GM12878 (cell line): ENCODE measurements around the gene USP2. TPM values are rescaled to one million over a fixed set of nuclear protein-coding genes. Genes with fewer than 3 reads are reported as not detected.

Source experiments
- ATAC-seq: fragments of 200-7000 bp; cut with Tn5 transposase; 3 replicates; pipeline ENCODE4 v1.9.1; 2020; ENCODE audit warnings: mild to moderate bottlenecking, moderate library complexity
- BruUV-seq: library from RNA; stranded (reverse); fragments of 400-500 nt; replicated peaks from 2 replicates; lab custom pipeline; 2021; lab: Mats Ljungman, UMichigan
- CTCF ChIA-PET: fragments of 300-600 bp; sonication (Branson Sonifier 250); formaldehyde crosslinking; extraction: SDS; loops from one replicate; lab custom pipeline; 2021; ENCODE audit warnings: inconsistent platforms; lab: Yijun Ruan, JAX
- POLR2A ChIA-PET: fragments of 350-600 bp; formaldehyde crosslinking; extraction: SDS; loops from one replicate; lab custom pipeline; 2021; ENCODE audit warnings: inconsistent platforms; lab: Charles Lee
- RAD21 ChIA-PET: fragments of 300-600 bp; sonication (Branson Sonifier 250); formaldehyde crosslinking; loops from one replicate; lab custom pipeline; 2023; ENCODE audit warnings: antibody characterized with exemption; ENCODE audit not compliant: unreplicated experiment; lab: Charles Lee
- SMC1A ChIA-PET: fragments of 300-600 bp; sonication (Branson Sonifier 250); formaldehyde crosslinking; loops from one replicate; lab custom pipeline; 2023; ENCODE audit not compliant: unreplicated experiment, uncharacterized antibody; lab: Charles Lee
- DNase-seq: peaks from one replicate; pipeline ENCODE4 v3.0.0-alpha.2; 2011; ENCODE audit warnings: low read depth, low spot score
- FAIRE-seq: peaks from 3 replicates; lab custom pipeline; 2011; peaks lifted over from hg19 to GRCh38; lab: Jason Lieb, UNC
- H2AFZ ChIP-seq: 2 replicates; pipeline ENCODE4 v1.6.0; 2011; ENCODE audit warnings: low read depth, low read length, control low read depth; ENCODE audit not compliant: control insufficient read depth
- H3K27ac ChIP-seq: 2 replicates; pipeline ENCODE4 v1.5.1; 2011; ENCODE audit warnings: control low read depth; ENCODE audit not compliant: control insufficient read depth, insufficient read depth
- H3K27me3 ChIP-seq, 2 experiments: replicated peaks in 1 of 2; 2 replicates each; pipeline versions ENCODE4 v1.6.0 to v1.6.1; 2011; ENCODE audit warnings: low read length in 1 of 2; ENCODE audit not compliant: control insufficient read depth in 2 of 2, insufficient read depth in 2 of 2
- H3K36me3 ChIP-seq, 2 experiments: 2 replicates each; pipeline ENCODE4 v1.5.1; 2011; ENCODE audit warnings: low read length in 1 of 2; ENCODE audit not compliant: control insufficient read depth in 2 of 2, insufficient read depth in 2 of 2
- H3K4me1 ChIP-seq: 2 replicates; pipeline ENCODE4 v1.6.1; 2011; ENCODE audit warnings: mild to moderate bottlenecking, low read length, moderate library complexity, mixed read lengths; ENCODE audit not compliant: control insufficient read depth, insufficient read depth
- H3K4me2 ChIP-seq: 2 replicates; pipeline ENCODE4 v1.6.0; 2011; ENCODE audit warnings: control low read depth; ENCODE audit not compliant: control insufficient read depth, insufficient read depth
- H3K4me3 ChIP-seq: fragments of 200-600 bp; sonication (generic); 2 replicates; pipeline ENCODE4 v1.5.1; 2016
- H3K79me2 ChIP-seq: 2 replicates; pipeline ENCODE4 v1.6.0; 2011; ENCODE audit warnings: low read length; ENCODE audit not compliant: control insufficient read depth, insufficient read depth
- H3K9ac ChIP-seq: 2 replicates; pipeline ENCODE4 v1.8.0; 2011; ENCODE audit warnings: low read length, control low read depth, mixed read lengths; ENCODE audit not compliant: control insufficient read depth, insufficient read depth
- H3K9me3 ChIP-seq: replicated peaks from 3 replicates; pipeline ENCODE4 v1.5.1; 2011; ENCODE audit warnings: mild to moderate bottlenecking, low read length; ENCODE audit not compliant: control insufficient read depth, insufficient read depth
- H4K20me1 ChIP-seq: 2 replicates; pipeline ENCODE4 v1.6.0; 2011; ENCODE audit not compliant: control insufficient read depth, insufficient read depth
- IKZF2 ChIP-seq, 2 experiments: fragments of 450-650 bp; IDR thresholded peaks; 2 replicates each; pipeline ENCODE4 v1.6.1; 2017; ENCODE audit warnings: mild to moderate bottlenecking in 2 of 2, moderate library complexity in 2 of 2
- KAT2A ChIP-seq: conservative IDR thresholded peaks from 2 replicates; pipeline ENCODE4 v1.6.1; 2011; ENCODE audit warnings: low read depth, low read length; ENCODE audit not compliant: control insufficient read depth
- NFYA ChIP-seq: IDR thresholded peaks from 2 replicates; pipeline ENCODE4 v1.6.1; 2011; ENCODE audit warnings: low read depth, mild to moderate bottlenecking, low read length, improper control_type of control experiment, borderline replicate concordance
- NR2C2 ChIP-seq: IDR thresholded peaks from 2 replicates; pipeline ENCODE4 v1.6.1; 2011; ENCODE audit warnings: borderline replicate concordance, low read depth; ENCODE audit not compliant: control insufficient read depth, insufficient read length
- RFX5 ChIP-seq: IDR thresholded peaks from 2 replicates; pipeline ENCODE4 v1.6.1; 2011; ENCODE audit warnings: low read depth, low read length, improper control_type of control experiment
- TAF1 ChIP-seq: IDR thresholded peaks from 2 replicates; pipeline ENCODE4 v1.6.1; 2011; ENCODE audit warnings: mild to moderate bottlenecking, low read depth, low read length, borderline replicate concordance
- WGBS: methylation state at CpG from one replicate; pipeline ENCODE4 v1.1.6; 2016; ENCODE audit warnings: low lambda C conversion rate; ENCODE audit not compliant: insufficient replicate concordance, insufficient coverage; ENCODE audit errors: missing lambda C conversion rate; 5-methylcytosine and 5-hydroxymethylcytosine counted together
- in situ Hi-C: fragments of 300-500 bp; cut with MboI; formaldehyde crosslinking; loops from 9 replicates; pipeline ENCODE4 v1.14.3; 2018; ENCODE audit warnings: mixed read lengths
- intact Hi-C: fragments of 100-400 bp; cut with micrococcal nuclease; formaldehyde crosslinking; loops from one replicate; pipeline ENCODE4 v1.14.2; 2022; ENCODE audit not compliant: unreplicated experiment
- polyA plus RNA-seq, 11 experiments: library from polyadenylated mRNA; depleted of rRNA in 4 of 11; unstranded in 6 of 11; stranded (reverse) in 5 of 11; fragments of >200 nt; fragmentation: Nextera tagmentation in 4 of 11; fragmentation: Illumina TruSeq in 1 of 11; extraction: Ambion mirVana in 4 of 11; extraction: Trizol in 1 of 11; gene quantifications; 1 replicate in 1 of 11; 2 replicates in 10 of 11; pipeline versions ENCODE4 v1.2.1 to v1.2.3, GENCODE V29; 2011 to 2016; ENCODE audit warnings: inconsistent platforms in 2 of 11, missing spikeins in 2 of 11, low read depth in 1 of 11
- total RNA-seq, 4 experiments: library from RNA; depleted of rRNA in 3 of 4; stranded (reverse); fragments of >200 nt in 3 of 4; fragmentation: Illumina TruSeq in 1 of 4; extraction: Trizol in 1 of 4; gene quantifications; 2 replicates each; pipeline versions ENCODE4 v1.2.1 to v1.2.3, GENCODE V29; 2013 to 2021
- TF ChIP-seq, protein P1 (sequence below): IDR thresholded peaks from 2 replicates; pipeline ENCODE4 v1.6.1; 2011; ENCODE audit warnings: low read depth, mild to moderate bottlenecking, low read length, moderate library complexity, borderline replicate concordance; ENCODE audit errors: extremely low read depth
- TF ChIP-seq, protein P2 (sequence below): fragments of 450-650 bp; IDR thresholded peaks from 2 replicates; pipeline ENCODE4 v1.6.1; 2016; ENCODE audit warnings: mild to moderate bottlenecking
- TF ChIP-seq, protein P3 (sequence below): IDR thresholded peaks from 2 replicates; pipeline ENCODE4 v1.6.1; 2012; ENCODE audit warnings: low read depth, low read length, improper control_type of control experiment

The USP2 gene
- total and polyA plus RNA-seq, 10 of the 15 experiments (the other 5 are each of a cell fraction or from before 2014, with no cell fraction given): 0.03 to 0.13 (median 0.06) TPM; not detected in 4

DNA sequence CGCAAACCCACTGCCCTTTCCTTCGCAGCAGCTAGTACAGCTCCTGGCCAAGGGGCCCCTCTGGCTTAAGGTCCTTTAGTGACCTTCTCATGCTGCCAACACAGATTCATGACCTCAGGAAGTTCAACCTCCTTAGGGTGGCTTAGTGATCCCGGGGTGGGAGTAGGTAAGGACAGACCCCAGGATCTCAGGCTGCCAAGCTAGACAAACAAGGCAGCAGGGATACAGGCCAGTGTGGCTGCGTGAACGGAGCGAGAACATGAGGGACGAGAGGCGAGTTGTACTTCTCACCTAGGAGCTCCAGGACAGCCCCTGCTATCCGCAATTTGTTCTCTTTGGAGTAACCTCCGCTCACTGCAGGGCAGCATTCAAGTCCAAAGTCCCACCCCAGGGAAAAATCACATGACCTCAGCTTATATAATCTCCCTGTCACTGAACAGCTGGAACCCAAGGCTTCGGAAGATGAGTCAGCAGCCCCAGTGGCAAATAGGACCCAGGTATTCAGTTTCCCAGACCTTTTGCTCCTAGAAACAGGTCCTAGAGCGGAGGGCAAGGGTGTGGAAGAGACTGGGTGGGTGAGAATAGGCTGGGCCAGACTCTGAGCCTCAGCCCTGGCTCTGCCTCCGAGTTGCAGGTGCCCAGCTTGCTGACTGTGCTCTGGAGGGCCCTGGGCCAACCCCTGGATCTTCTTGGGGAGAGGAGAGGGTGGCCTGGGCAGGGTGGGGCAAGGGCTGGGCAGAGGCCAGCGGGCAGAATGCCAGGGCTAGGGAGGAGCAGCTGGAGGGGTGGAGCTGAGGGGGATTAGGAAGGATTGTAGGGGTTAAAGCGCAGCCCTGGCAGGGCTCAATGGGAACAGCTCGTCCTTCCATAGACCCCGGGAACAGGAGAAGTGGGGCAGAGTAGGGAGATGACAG, 13.1 kb downstream of the USP2 start:
- in situ Hi-C loops: no loop called here
- WGBS: 37% methylated on average over 17 of the region's 17 CpGs
- no peak for ATAC-seq
- Histone ChIP-seq H3K4me3 (no peak overlapping the region), H3K27ac (no peak overlapping the region)
- no TSS peak for BruUV-seq
- TF ChIP-seq RFX5 (no peak), TAF1 (no peak), NFYA (no peak), IKZF2 (IDR thresholded peaks at IDR 0.05) (no peak), KAT2A (no peak), NR2C2 (no peak)
- TF ChIP-seq, protein P1, sequence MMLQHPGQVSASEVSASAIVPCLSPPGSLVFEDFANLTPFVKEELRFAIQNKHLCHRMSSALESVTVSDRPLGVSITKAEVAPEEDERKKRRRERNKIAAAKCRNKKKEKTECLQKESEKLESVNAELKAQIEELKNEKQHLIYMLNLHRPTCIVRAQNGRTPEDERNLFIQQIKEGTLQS: no peak
- TF ChIP-seq, protein P2, sequence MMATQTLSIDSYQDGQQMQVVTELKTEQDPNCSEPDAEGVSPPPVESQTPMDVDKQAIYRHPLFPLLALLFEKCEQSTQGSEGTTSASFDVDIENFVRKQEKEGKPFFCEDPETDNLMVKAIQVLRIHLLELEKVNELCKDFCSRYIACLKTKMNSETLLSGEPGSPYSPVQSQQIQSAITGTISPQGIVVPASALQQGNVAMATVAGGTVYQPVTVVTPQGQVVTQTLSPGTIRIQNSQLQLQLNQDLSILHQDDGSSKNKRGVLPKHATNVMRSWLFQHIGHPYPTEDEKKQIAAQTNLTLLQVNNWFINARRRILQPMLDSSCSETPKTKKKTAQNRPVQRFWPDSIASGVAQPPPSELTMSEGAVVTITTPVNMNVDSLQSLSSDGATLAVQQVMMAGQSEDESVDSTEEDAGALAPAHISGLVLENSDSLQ: no peak
- TF ChIP-seq, protein P3, sequence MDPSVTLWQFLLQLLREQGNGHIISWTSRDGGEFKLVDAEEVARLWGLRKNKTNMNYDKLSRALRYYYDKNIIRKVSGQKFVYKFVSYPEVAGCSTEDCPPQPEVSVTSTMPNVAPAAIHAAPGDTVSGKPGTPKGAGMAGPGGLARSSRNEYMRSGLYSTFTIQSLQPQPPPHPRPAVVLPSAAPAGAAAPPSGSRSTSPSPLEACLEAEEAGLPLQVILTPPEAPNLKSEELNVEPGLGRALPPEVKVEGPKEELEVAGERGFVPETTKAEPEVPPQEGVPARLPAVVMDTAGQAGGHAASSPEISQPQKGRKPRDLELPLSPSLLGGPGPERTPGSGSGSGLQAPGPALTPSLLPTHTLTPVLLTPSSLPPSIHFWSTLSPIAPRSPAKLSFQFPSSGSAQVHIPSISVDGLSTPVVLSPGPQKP: no peak
- TF ChIP-seq, all 136 proteins: peak for 0
- no peak for FAIRE-seq
- Histone ChIP-seq H3K36me3 (no peaks in the 10 kb centered on the region), H3K9ac (no peak overlapping the region), H3K9me3 (no peaks in the 10 kb centered on the region), H3K4me2 (no peak overlapping the region), H3K4me1 (no peaks in the 10 kb centered on the region), H3K27me3 (peaks cover 4 to 7% of the 10 kb centered on the region in 2 experiments; a peak in 3 of 4 replicates), H3K79me2 (no peaks in the 10 kb centered on the region), H2AFZ (no peak overlapping the region), H4K20me1 (no peaks in the 10 kb centered on the region)
- SMC1A ChIA-PET: interaction anchor here (0.9 to 1.5 kb wide), 3 partner anchors 8 to 12 kb away, joined by 3 to 5 read pairs (median 3); no protein-coding TSS in a partner anchor
- intact Hi-C loops: no loop called here
- CTCF ChIA-PET: interaction anchor here (0.9 to 17.9 kb wide), 6 partner anchors 11 to 107 kb away, joined by 3 to 183 read pairs (median 3); no protein-coding TSS in a partner anchor
- RAD21 ChIA-PET: interaction anchor here (1.3 to 2.0 kb wide), 2 partner anchors 8 to 12 kb away, joined by 6 to 10 read pairs; no protein-coding TSS in a partner anchor
- DNase-seq: no peak
- POLR2A ChIA-PET: interaction anchor here (0.7 to 1.5 kb wide), 2 partner anchors 10 to 12 kb away, joined by 3 to 5 read pairs; no protein-coding TSS in a partner anchor
